CD4-positive, alpha-beta T cell treated with Interleukin-6 for 4 hours (primary cell): ENCODE results near the gene STYXL1.

ENCODE experiments used
- DNase-seq: peaks from one replicate; pipeline ENCODE4 v3.0.0-alpha.2; 2020; ENCODE audit warnings: mixed read lengths

Gene STYXL1

GRCh38 chr7:75971961-75972763 is 75.6 kb downstream of the STYXL1 start:
- no peak for DNase-seq

- DNase-seq: no peak
Measured at GRCh38 chr7:75971309-75971960, 76.4 kb downstream of the STYXL1 start.

GRCh38 chr7:75969704-75970498 is 77.9 kb downstream of the STYXL1 start:
- no peak for DNase-seq

- DNase-seq: no peak
Measured at GRCh38 chr7:75969182-75969581, 78.6 kb downstream of the STYXL1 start.

- no peak for DNase-seq
Measured at GRCh38 chr7:75968561-75969001, 79.2 kb downstream of the STYXL1 start.

- DNase-seq: no peak
Measured at GRCh38 chr7:75968012-75968411, 79.8 kb downstream of the STYXL1 start.

GRCh38 chr7:75967487-75967997 is 80.3 kb downstream of the STYXL1 start:
- DNase-seq: no peak

- no peak for DNase-seq
Measured at GRCh38 chr7:75967055-75967454, 80.7 kb downstream of the STYXL1 start.

- DNase-seq: no peak
Measured at GRCh38 chr7:75966190-75966961, 81.4 kb downstream of the STYXL1 start.

GRCh38 chr7:75965617-75966016 is 82.2 kb downstream of the STYXL1 start:
- DNase-seq: no peak

- no peak for DNase-seq
Measured at GRCh38 chr7:75963381-75963995, 84.3 kb downstream of the STYXL1 start.

- no peak for DNase-seq
Measured at GRCh38 chr7:75962607-75963380, 85.0 kb downstream of the STYXL1 start.

- DNase-seq: no peak
Measured at GRCh38 chr7:75961218-75961617, 86.6 kb downstream of the STYXL1 start.

GRCh38 chr7:75960372-75960771 is 87.4 kb downstream of the STYXL1 start:
- DNase-seq: no peak

- no peak for DNase-seq
Measured at GRCh38 chr7:75958802-75959543, 88.8 kb downstream of the STYXL1 start.

GRCh38 chr7:75957021-75957736 is 90.6 kb downstream of the STYXL1 start:
- no peak for DNase-seq

- no peak for DNase-seq
Measured at GRCh38 chr7:75955331-75955955, 92.4 kb downstream of the STYXL1 start.

GRCh38 chr7:75953931-75954330 is 93.9 kb downstream of the STYXL1 start:
- no peak for DNase-seq

- DNase-seq: no peak
Measured at GRCh38 chr7:75953431-75953830, 94.4 kb downstream of the STYXL1 start.
